HG03196 (cell line): ENCODE data around the gene SLC2A9.

Source experiments
- ATAC-seq: cut with Tn5 transposase; IDR thresholded peaks from one replicate; pipeline ENCODE4 v1.9.1; 2021; ENCODE audit not compliant: unreplicated experiment

SLC2A9 gene

DNA sequence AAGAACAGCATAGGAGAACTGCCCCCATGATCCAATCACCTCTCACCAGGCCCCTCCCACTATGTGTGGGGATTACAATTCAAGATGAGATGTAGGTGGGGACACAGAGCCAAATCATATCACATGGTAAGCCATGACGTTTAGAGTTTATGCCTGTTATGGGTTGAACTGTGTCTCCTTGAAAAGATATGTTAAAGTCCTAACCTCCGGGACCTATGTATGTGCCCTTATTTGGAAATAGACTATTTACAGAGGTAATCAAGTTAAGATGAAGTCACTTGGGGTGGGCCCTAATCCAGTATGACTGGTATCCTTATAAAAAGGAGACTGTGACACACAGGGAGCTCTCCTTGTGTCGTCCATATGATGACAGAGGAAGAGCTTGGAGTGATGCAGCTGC lies 25.2 kb upstream of the SLC2A9 start:
- ATAC-seq, result no peak

DNA sequence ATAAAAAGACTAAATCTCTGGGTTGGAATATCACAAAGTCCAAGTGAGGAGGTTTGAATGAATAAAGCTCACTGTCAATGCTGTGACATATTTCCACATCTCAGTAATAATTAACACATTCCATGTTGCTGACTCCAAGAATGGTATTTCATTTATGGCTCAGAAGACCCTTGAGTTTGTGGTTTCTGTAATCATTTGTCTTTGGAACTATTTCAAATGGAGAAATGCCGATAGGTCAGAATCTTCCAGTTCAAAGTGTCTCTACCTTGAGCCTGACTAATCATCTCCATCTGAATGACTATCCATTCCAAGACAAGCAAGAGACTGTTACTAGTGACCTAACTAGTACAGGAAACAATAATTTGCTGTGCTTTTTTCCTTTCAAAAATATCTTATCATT lies 24.2 kb upstream of the SLC2A9 start:
- no peak for ATAC-seq

DNA sequence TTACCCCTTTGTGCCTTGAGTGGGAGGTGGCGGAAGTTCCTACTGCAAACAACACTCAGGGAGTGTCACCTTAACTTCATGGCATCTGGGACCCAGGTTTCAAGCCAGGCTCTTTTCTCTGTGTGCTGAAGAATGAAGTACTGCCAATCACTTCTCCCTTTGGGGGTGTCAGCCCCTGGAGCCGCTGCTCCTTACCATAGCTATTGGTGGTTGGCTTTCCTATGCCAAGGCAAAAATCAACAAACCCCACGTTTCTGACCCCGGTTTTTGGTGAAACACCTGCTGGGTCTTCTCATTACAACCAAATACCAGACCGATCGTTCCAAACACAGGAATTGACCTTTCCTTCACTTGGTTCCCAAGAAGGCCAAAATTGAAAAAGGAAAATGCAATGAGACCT lies 19.7 kb upstream of the SLC2A9 start:
- no peak for ATAC-seq

DNA sequence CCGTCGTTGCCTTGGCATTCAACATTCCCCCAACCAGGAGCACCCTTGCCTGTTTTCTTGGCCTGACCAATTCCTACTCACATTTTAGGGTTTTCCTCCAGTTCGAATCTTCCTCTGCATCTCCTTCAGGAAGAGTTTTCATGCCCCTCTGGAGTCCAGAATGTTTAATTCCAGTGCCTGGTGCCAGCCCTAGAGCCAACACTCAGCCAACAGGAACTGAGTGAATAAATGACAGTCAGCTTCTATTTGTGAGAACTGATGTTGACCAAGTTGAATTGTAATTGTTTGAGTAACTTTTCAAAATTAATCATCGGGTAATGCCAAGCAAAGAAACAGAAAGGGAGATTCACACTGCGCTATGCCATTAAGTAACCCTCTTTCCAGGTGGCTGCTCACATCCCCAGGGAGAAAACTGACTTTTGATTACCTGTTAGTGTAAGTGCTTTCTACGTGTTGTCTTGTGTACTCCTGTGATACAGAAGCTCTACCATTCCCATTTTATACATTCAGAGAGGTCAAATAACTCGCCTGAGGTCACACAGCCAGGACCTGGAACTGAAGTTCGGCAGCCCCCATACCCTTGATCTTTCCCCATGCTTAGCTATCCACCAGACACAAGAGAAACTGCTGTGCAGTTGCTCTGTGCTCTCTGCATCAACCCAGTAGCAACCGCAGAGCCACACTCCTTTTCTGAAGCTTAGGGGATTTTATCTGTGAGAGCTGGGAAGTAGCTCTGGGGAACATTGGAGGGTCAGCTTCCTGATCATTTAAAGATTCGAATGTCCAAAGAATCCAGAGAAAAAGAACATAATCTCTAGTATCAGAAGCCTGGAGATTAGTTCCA lies 19.0 kb upstream of the SLC2A9 start:
- ATAC-seq, result no peak

DNA sequence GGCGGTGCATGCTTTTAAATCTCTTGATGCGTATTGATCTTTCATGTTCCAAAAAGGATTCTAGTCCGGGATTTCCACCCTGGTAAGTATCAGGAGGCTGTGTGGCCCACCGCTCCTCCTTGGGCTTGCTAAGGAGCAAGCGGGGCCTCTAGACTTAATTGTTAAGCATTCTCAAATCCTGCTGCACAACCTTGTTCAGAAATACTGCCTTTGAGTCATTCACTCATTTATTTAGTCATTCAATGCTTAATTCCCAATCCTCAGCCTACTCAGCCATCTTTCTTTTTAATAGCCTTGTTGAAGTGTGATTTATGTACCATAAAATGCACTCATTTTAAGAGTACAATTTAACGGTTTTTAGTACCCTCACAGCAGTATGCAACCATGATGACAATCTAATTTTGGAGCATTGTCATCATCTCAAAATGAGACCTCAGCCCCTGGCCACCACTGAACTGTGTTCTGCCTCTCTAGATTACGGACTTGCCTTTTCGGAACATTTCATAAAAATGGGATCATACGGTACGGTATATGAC lies 15.6 kb upstream of the SLC2A9 start:
- no peak for ATAC-seq

DNA sequence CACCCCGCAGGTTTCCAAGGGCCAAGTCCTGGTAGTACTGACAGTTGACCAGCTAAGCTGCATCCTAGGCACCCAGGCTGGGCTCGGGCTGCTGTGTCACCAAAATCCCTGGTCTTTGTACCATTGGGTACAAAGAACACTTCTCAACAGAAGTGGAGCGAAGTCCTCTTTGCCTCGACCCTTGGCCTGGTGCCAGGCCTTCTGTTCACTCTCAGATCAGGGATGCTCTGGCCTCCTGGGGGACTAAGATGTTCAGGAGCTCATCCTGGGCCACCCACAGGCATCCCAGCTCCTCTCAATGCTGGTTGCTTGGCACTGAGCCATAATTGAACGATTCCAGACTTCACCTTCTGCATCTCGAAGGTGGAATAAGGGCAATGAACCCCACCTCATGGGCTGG lies 13.8 kb upstream of the SLC2A9 start:
- ATAC-seq, result no peak

DNA sequence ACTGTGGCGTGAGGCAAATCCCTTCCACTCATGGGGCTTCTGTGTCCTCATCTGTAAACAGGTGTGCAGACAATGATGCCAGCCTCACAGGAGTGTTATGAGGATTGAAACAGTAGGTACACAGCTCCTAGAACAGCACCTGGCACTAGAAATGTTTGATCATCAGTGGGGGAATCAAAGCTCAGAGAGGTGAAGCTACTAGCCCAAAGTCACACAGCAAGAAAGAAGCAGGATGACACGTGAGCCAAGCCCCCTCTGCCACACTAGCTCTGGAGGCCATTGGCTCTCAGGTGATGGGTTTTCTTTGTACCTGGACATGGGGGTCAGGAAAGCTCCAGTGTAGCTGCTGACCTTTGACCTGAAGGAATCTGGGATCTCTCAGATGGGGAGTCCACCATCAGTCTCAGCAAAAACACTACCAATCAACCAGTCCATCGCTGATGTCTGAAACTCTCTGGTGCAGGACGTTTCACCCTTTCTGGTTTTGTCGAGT lies 13.4 kb upstream of the SLC2A9 start:
- ATAC-seq, result no peak

DNA sequence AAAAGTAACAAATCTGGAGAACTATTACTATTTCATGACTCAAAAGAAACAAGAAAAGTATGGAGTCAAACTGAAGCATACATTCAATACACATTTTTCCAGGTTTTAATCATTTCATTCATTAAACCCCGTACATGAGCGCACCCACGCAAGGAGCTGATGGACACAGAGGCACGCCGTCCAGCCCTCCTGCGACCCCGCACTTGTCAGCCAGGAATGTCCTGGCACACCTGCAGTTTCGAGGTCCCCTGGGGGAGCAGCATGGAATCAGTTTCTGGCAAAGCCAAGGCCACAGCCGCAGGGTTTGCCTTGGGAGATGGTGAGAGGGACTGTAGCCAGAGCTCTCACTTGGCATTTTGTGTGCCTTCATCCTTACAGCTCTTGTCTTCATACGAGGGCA lies 12.8 kb upstream of the SLC2A9 start:
- no peak for ATAC-seq

DNA sequence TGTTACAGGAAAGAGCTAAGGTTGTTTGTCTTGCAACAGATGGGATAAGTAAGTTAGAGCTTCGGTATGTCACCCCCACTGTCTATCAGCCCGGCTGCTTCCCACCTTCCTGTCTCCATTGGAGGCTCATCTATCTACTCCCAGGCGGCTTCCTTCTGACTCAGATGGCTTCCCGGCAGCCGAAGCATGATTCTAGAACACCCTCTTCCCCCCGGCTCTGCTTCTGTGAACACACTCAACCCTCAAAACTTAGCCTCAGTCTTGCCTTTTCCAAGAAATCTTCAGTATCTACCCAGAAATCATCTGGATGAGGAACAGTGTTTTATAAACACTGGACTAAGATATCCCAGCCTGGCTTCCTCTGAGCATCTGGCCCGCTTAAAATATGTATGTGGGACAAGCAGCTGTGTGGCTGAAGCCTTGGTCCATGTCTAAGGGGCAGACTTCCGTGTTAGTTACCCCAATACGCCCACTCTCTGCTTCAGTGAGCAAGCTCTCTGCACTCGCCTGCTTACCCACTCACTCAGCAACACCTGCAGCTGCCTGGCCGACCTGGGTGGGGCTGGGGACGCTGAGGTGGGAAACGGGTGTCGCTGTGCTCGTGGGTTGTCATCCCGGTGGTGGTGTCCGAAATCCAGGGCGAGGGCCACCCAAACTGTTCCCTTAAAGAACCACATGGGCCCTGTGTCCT lies 12.0 kb upstream of the SLC2A9 start:
- no peak for ATAC-seq

DNA sequence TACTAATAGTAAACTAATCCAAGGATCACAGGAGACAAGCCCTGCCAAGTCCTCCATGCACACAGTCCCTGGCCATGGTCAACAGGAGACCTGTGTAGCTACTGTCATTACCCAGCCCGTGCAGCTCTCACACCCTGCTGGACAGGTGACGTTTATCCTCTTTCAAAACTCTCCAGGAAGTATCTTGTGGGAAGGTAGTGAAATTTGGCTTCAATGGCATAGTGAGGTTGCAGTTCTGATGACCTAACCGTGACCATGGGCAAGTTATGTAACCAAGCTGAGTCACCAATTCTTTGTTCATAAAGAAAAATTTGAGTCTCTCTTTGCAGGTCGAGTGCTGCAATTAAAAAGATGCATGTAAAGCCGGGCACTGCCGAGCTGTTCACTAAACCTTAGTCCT lies 11.3 kb upstream of the SLC2A9 start:
- ATAC-seq, result no peak

DNA sequence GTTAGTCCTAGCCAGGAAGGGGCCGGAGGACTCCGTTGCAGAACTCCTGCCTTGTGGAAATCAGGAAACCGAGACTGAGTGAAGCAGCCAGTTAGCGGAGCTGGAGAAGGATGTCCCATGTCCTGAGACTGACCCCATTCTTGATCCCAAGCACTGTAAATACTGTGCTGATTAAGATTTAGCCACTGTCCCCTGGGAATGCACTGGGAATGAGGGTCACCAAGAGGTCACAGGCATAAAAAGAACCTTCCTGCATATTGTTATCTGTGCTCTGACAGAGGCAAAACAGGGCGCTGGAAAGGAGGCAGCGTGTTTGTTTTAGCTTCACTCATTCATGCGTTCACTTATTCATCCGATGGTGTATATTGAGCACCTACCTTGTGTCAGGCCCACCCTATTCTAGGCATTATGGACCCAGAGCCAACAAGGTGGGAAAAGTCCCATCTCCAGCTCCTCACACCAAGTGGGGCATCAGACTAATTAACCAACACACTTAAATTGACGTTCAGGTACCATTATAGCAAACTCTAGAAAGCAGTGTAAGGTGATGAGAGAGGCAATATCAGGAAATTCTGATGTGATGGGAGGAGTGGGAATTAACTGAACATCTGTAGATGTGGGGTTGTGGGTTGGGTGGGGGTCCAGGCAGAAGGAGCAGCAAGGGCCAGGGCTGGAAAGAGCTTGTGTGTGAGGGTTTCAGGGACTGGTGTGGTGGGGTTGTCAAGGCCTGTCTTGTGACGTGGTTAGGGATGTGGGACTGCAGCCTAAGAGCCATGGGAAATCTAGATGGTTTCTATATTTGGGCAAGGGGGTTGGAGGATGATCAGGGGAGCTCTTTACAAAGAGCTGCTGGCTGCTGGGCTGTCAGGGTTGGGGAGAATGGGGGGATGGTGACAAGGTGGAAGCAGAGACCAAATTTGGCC lies 10.6 kb upstream of the SLC2A9 start:
- no peak for ATAC-seq

DNA sequence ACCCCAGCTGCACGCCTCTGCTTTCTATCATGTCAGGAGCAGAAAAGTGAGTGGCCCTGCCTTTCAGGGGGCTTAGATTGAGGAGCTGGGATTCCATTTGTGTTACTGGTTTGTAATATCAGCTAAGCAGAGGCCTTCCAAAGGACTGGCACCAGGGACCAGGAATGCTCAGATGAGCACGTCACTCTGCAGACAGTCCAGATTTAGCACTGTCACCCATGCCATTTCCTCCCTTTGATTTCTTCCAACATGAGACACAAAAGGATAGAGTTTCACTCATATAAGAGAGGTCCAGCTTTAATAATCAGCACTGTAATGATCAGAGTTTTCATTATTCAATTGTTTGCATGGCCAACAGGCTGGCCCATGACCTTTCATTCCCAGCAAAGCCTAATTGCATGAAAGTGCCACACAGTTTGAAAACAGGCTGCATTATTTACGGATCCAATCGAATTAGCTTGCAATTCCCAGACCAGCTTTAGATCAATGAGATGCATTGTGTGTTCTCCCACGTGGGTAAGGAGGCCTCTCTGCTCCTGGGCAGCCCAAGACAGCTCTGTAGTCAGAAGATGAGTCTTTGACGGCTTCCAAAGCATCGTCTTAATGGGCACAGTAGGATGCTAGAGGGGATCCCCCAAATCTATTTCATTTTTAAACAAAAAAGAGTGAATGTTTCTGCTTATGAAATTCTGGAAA lies 9.8 kb upstream of the SLC2A9 start:
- ATAC-seq, result no peak

DNA sequence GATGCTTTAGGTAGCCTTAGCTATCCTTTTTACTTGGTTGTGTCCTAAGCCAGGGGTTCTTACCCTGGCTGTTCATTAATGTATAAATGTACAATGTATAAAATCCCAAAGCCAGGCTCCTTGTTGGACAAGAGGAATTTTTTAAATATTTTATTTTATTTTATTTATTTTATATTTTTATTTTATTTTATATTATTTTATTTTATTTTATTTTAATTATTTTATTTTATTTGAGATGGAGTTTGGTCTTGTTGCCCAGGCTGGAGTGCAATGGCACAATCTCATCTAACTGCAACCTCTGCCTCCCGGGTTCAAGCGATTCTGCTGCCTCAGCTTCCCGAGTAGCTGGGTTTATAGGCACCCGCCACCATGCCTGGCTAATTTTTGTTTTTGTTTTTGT lies 8.1 kb upstream of the SLC2A9 start:
- ATAC-seq, result no peak

DNA sequence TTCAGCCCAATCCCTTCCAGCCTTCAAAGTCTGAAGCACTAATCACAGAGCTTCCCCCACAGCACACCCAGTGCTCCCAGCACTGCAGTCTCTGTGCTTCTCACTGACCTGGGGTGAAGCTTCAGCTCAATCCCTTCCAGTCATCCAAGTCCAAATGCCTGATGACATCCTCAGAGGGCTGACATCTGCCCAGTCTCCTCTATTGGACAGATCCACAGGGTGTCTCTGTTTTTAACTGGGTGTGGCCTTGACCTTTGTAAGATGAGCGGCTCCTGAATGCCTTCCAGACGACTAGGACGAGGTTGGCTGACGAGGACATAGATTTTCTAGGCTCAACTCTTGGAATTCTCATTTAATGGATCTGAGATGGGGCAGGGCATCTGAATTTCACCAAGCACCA lies 7.6 kb upstream of the SLC2A9 start:
- ATAC-seq, result no peak

DNA sequence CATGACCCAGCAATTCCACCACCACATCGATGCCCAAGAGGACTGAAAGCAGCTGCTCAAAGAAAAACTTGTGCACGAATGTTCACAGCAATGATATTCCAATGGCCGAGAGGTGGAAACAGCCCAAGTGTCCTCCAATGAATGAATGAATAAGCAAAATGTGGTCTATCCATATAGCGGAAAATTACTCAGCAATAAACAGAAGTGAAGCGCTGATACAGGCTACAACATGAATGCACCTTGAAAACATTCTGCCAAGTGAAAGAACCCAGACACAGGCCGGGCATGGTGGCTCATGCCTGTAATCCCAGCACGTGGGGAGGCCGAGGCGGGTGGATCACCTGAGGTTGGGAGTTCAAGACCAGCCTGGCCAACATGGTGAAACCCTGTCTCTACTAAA lies 5.2 kb upstream of the SLC2A9 start:
- no peak for ATAC-seq

DNA sequence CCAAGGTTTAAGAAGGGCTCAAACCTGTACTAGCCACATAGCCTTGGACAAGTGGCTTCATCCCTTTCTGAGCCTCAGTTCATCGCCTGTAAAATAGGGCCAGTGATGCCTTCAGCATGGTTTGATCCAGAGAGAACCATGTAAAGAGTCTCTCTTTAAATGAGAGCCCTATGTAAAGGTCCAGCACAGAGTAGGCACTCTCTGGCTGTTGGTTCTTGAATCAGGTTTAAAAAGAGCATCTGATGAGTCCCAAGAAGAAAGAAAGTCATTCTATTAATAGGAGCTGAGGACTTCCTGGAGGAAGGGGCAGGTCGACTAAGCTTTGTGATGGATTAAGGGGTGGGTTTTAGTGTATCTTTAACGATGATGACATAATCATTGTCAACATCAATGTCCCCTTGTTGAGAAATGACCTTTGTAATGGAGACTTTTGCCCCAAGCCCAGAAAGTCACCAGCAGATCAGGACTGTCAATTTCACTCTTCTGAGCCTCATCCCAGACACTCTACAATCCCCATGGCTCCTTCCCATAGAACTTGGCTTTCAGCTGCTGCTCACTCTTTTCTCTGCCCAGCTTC lies 4.0 kb upstream of the SLC2A9 start:
- ATAC-seq, result no peak

DNA sequence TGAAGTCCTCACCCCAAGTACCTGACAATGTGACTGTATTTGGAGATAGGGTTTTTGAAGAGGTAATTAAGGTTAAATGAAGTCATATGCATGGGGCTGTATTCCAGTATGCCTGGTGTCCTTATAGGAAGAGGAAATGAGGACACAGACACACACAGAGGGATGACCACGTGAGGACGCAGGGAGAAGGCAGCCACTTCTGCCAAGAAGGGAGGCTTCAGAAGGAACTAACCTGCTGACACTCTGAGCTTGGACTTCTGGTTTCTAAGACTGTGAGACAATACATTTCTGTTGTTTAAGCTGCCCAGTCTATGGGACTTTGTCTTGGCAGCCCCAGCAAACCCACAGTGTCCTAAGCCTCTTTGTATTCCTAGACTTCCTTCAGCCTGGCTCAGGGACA lies 3.0 kb upstream of the SLC2A9 start:
- no peak for ATAC-seq

DNA sequence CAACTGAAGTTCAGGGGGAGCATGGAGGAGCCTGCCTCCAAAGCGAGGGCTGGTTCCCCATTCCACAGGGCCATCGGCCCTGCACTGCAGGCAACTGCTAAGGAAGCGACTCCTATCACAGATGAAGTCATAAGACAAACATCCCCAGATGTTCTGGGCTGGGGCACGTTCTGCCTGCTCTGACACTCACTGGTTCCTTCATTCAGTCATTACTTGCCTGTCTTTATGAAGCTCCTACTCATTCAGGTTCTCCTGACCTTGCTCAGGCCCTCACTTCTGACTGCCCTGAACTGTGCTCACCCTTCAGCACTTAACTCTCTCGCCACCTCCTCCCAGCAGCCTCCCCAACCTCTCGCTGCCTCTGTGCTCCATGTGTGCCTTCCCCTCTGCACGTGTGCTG lies 2.5 kb upstream of the SLC2A9 start:
- ATAC-seq, result no peak

DNA sequence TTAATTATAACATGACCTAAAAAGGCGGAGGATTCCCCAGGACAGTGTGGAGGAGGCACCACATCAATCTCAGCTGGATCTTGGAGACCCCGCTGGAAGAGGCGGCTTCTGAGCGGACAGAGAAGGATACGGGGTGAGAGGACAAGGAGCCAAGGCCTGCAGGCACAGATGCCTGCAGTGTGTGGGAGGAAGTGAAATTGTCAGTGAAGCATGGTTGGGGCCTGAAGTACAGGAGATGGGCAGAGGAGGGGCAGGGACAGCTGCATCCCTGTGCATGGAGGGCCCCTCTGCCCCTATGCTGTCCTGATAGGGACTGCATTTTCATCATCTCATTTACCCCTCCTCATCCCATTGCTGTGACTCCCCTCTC lies 1.7 kb upstream of the SLC2A9 start:
- ATAC-seq, result no peak

DNA sequence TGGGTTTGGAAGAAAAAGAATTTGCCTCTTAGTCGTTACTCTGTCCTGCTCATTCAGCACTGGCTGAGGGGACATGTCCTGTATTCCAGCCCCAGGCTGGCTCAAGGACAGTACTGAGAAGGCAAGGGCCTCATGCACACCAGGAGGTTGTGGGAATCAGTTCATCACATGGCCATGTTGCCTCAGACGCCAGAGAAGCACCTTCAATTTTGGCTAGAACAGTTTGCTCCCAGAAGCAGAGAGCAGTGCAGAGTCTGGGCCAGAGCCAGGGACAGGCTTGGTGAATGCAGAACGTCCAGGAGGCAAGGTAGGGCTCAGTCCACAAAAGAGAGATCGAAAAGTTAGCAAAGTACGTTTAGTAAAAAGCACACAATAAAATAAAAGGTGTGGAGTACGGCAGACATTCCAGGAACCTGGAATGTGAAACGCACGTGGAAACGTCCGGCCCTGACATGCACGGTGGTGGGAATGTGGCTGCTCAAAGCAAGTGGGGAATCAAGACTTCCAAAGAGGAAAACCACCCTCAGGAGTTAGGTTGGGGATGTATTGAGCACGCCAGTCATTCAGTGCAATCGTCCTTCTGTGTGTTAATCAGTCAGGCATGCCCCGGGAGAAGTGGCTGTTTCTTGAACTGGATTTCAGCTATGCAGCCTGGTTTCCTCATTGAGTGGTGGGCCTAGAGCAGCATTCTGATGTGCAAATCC lies 1.2 kb upstream of the SLC2A9 start:
- ATAC-seq, result no peak
